ENCODE data around the gene KCNQ4.

DNA sequence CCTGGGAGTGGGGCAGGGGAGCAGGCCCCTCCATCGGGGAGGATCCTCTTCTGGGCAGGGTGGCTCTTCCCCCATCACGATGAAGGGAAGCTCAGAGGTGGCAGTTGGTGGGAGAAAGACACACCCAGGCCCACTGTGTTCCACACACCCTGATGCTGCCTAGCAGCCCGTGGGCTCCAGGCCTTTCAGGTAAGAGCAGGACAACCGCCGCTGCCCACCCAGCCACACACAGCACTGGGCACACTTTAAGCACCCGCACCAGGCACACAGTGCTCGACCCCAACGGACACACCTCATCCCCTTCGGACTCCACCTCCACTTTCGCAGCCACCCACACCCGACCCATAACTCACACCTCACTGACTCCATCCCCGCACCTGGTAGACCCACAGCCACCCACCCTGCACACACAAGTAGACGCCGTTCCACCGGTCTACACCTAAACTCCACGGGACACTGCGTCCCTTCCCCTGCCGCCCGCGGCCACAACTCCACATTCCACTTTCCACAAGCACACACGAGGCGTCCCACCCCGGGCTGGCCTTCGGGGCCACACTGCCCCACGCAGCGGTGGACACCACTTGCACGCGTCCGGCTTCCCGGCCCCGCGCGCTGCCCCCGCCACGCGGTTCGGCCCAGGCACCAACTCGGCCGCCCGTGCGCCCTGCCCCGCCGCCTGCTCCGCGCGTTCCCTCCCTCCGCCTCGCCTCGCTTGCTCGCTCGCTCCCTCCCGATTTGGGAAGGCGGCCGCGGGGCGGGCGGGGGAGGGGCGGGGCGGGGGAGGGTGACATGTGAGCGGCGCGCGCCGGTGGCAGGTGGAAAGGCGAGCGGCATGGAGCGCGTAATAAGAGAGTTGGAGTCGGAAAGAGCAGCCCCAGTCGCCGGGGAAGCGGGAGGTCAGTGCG lies at the start of gene KCNQ4:
- TF ChIP-seq POLR2A (IDR thresholded peaks at IDR 0.05; ENCODE audit: low read depth, low read length), result no peak
- TF ChIP-seq MYC (IDR thresholded peaks at IDR 0.05; ENCODE audit: low read depth, low read length), result no peak
- TF ChIP-seq, protein P1, sequence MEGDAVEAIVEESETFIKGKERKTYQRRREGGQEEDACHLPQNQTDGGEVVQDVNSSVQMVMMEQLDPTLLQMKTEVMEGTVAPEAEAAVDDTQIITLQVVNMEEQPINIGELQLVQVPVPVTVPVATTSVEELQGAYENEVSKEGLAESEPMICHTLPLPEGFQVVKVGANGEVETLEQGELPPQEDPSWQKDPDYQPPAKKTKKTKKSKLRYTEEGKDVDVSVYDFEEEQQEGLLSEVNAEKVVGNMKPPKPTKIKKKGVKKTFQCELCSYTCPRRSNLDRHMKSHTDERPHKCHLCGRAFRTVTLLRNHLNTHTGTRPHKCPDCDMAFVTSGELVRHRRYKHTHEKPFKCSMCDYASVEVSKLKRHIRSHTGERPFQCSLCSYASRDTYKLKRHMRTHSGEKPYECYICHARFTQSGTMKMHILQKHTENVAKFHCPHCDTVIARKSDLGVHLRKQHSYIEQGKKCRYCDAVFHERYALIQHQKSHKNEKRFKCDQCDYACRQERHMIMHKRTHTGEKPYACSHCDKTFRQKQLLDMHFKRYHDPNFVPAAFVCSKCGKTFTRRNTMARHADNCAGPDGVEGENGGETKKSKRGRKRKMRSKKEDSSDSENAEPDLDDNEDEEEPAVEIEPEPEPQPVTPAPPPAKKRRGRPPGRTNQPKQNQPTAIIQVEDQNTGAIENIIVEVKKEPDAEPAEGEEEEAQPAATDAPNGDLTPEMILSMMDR (IDR thresholded peaks at IDR 0.05; ENCODE audit: extremely low read depth in 1 of 2, insufficient read depth in 1 of 2, low read depth in 1 of 2, low read length in 2 of 2), result no peak
- TF ChIP-seq POLR2AphosphoS5 (IDR thresholded peaks at IDR 0.05; ENCODE audit: insufficient read depth, low read depth, low read length), result no peak
- TF ChIP-seq EZH2 (IDR thresholded peaks at IDR 0.05; ENCODE audit: borderline replicate concordance, low read depth, low read length, severe bottlenecking), result peak; percentile 79
